ENCODE data around the gene GIPC1.

DNA sequence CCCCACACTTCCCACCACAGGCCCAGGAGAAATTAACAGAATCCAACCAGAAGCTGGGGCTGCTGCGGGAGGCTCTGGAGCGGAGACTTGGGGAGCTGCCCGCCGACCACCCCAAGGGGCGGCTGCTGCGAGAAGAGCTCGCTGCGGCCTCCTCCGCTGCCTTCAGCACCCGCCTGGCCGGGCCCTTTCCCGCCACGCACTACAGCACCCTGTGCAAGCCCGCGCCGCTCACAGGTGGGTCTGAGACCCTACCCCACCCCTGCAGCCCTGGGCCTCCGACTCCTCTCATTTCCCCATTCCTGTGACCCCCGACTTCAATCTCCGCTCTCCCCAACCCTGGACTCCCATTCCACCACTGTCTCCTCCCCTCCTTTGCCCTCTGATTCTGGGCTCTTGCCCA is 45.1 kb downstream of the GIPC1 start:
- TF ChIP-seq, protein P1, sequence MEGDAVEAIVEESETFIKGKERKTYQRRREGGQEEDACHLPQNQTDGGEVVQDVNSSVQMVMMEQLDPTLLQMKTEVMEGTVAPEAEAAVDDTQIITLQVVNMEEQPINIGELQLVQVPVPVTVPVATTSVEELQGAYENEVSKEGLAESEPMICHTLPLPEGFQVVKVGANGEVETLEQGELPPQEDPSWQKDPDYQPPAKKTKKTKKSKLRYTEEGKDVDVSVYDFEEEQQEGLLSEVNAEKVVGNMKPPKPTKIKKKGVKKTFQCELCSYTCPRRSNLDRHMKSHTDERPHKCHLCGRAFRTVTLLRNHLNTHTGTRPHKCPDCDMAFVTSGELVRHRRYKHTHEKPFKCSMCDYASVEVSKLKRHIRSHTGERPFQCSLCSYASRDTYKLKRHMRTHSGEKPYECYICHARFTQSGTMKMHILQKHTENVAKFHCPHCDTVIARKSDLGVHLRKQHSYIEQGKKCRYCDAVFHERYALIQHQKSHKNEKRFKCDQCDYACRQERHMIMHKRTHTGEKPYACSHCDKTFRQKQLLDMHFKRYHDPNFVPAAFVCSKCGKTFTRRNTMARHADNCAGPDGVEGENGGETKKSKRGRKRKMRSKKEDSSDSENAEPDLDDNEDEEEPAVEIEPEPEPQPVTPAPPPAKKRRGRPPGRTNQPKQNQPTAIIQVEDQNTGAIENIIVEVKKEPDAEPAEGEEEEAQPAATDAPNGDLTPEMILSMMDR (IDR thresholded peaks at IDR 0.05), result no peak
- no peak for TF ChIP-seq GATA2 (CRISPR knock-in tag; IDR thresholded peaks at IDR 0.05)
- TF ChIP-seq, protein P2, sequence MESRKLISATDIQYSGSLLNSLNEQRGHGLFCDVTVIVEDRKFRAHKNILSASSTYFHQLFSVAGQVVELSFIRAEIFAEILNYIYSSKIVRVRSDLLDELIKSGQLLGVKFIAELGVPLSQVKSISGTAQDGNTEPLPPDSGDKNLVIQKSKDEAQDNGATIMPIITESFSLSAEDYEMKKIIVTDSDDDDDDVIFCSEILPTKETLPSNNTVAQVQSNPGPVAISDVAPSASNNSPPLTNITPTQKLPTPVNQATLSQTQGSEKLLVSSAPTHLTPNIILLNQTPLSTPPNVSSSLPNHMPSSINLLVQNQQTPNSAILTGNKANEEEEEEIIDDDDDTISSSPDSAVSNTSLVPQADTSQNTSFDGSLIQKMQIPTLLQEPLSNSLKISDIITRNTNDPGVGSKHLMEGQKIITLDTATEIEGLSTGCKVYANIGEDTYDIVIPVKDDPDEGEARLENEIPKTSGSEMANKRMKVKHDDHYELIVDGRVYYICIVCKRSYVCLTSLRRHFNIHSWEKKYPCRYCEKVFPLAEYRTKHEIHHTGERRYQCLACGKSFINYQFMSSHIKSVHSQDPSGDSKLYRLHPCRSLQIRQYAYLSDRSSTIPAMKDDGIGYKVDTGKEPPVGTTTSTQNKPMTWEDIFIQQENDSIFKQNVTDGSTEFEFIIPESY (IDR thresholded peaks at IDR 0.05; ENCODE audit: borderline replicate concordance, low read depth), result no peak
- TF ChIP-seq, protein P3, sequence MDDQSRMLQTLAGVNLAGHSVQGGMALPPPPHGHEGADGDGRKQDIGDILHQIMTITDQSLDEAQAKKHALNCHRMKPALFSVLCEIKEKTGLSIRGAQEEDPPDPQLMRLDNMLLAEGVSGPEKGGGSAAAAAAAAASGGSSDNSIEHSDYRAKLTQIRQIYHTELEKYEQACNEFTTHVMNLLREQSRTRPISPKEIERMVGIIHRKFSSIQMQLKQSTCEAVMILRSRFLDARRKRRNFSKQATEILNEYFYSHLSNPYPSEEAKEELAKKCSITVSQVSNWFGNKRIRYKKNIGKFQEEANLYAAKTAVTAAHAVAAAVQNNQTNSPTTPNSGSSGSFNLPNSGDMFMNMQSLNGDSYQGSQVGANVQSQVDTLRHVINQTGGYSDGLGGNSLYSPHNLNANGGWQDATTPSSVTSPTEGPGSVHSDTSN (IDR thresholded peaks at IDR 0.05), result no peak
- TF ChIP-seq CHD2 (IDR thresholded peaks at IDR 0.05; ENCODE audit: low read length, partially characterized antibody), result no peak
- TF ChIP-seq, protein P4, sequence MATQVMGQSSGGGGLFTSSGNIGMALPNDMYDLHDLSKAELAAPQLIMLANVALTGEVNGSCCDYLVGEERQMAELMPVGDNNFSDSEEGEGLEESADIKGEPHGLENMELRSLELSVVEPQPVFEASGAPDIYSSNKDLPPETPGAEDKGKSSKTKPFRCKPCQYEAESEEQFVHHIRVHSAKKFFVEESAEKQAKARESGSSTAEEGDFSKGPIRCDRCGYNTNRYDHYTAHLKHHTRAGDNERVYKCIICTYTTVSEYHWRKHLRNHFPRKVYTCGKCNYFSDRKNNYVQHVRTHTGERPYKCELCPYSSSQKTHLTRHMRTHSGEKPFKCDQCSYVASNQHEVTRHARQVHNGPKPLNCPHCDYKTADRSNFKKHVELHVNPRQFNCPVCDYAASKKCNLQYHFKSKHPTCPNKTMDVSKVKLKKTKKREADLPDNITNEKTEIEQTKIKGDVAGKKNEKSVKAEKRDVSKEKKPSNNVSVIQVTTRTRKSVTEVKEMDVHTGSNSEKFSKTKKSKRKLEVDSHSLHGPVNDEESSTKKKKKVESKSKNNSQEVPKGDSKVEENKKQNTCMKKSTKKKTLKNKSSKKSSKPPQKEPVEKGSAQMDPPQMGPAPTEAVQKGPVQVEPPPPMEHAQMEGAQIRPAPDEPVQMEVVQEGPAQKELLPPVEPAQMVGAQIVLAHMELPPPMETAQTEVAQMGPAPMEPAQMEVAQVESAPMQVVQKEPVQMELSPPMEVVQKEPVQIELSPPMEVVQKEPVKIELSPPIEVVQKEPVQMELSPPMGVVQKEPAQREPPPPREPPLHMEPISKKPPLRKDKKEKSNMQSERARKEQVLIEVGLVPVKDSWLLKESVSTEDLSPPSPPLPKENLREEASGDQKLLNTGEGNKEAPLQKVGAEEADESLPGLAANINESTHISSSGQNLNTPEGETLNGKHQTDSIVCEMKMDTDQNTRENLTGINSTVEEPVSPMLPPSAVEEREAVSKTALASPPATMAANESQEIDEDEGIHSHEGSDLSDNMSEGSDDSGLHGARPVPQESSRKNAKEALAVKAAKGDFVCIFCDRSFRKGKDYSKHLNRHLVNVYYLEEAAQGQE (IDR thresholded peaks at IDR 0.05; ENCODE audit: low read depth, low read length), result no peak
